ENCODE measurements around the gene VWA3B.
"Not testable (repeated sequence)": the region's sequence is repeated elsewhere in the genome, so short reads cannot be mapped to it uniquely, and the experiment has no call there.

VWA3B gene

GRCh38 chr2:98300141-98300874 is 213.3 kb downstream of the VWA3B start:
- no peak for DNase-seq

GRCh38 chr2:98301469-98301868 is 214.5 kb downstream of the VWA3B start:
- DNase-seq: no peak

- not testable (repeated sequence) for DNase-seq
Measured at GRCh38 chr2:98307131-98307696, 220.2 kb downstream of the VWA3B start.

GRCh38 chr2:98308068-98308467 is 221.1 kb downstream of the VWA3B start:
- DNase-seq: no peak

- DNase-seq: no peak
Measured at GRCh38 chr2:98308532-98308931, 221.6 kb downstream of the VWA3B start.

- DNase-seq: no peak
Measured at GRCh38 chr2:98309580-98309979, 222.6 kb downstream of the VWA3B start.

- no peak for DNase-seq
Measured at GRCh38 chr2:98310010-98310409, 223.0 kb downstream of the VWA3B start.

GRCh38 chr2:98311090-98311489 is 224.1 kb downstream of the VWA3B start:
- DNase-seq: no peak

- no peak for DNase-seq
Measured at GRCh38 chr2:98311771-98312545, 225.0 kb downstream of the VWA3B start.

- no peak for DNase-seq
Measured at GRCh38 chr2:98313492-98314250, 226.7 kb downstream of the VWA3B start.

- DNase-seq: no peak
Measured at GRCh38 chr2:98314251-98314650, 227.3 kb downstream of the VWA3B start.

- DNase-seq: no peak
Measured at GRCh38 chr2:98315957-98316356, 229.0 kb downstream of the VWA3B start.

GRCh38 chr2:98317214-98317613 is 230.2 kb downstream of the VWA3B start:
- DNase-seq: no peak

GRCh38 chr2:98320171-98320570 is 233.2 kb downstream of the VWA3B start:
- DNase-seq: not testable (repeated sequence)

- DNase-seq: no peak
Measured at GRCh38 chr2:98324181-98324580, 237.2 kb downstream of the VWA3B start.

GRCh38 chr2:98327776-98328175 is 240.8 kb downstream of the VWA3B start:
- DNase-seq: no peak

- no peak for DNase-seq
Measured at GRCh38 chr2:98329549-98329948, 242.6 kb downstream of the VWA3B start.

- no peak for DNase-seq
Measured at GRCh38 chr2:98332989-98333388, 246.0 kb downstream of the VWA3B start.

- no peak for DNase-seq
Measured at GRCh38 chr2:98333922-98334321, 247.0 kb downstream of the VWA3B start.

GRCh38 chr2:98334439-98335078 is 247.6 kb downstream of the VWA3B start:
- DNase-seq: peak; percentile 29

- no peak for DNase-seq
Measured at GRCh38 chr2:98335271-98335670, 248.3 kb downstream of the VWA3B start.

GRCh38 chr2:98341241-98341640 is 254.3 kb downstream of the VWA3B start:
- DNase-seq: no peak

GRCh38 chr2:98343285-98343684 is 256.3 kb downstream of the VWA3B start:
- DNase-seq: peak; percentile 30

Data from NCI-H2171 treated with DMSO at 0.1 percent for 48 hours (cell line).